Breast epithelium (tissue), 4 donors: ENCODE results near the gene IL26. TPM values are rescaled to one million over a fixed set of nuclear protein-coding genes. Genes with fewer than 3 reads are reported as not detected.
"Not testable (repeated sequence)": the region's sequence is repeated elsewhere in the genome, so short reads cannot be mapped to it uniquely, and the experiment has no call there.

Experiments used
- DNase-seq, 2 donors: peaks; one replicate each; pipeline ENCODE4 v3.0.0-alpha.2; 2019; ENCODE audit warnings: low spot score in 2 of 2
- H3K27ac ChIP-seq, 2 donors: fragments of 200-600 bp; sonication (generic) in 1 of 2; one replicate each; pipeline ENCODE4 v1.5.1; 2016 to 2019; ENCODE audit warnings: mild to moderate bottlenecking in 1 of 2
- H3K27me3 ChIP-seq, 2 donors: fragments of 200-600 bp; sonication (generic) in 1 of 2; one replicate each; pipeline versions ENCODE4 v1.5.1 to v1.6.0; 2017 to 2019; ENCODE audit warnings: control low read depth in 1 of 2, mild to moderate bottlenecking in 1 of 2
- H3K36me3 ChIP-seq: fragments of 200-600 bp; one replicate; pipeline ENCODE4 v1.5.1; 2019
- H3K4me1 ChIP-seq, 2 donors: fragments of 200-600 bp; sonication (generic); one replicate each; pipeline ENCODE4 v1.5.1; 2016 to 2019; ENCODE audit warnings: control low read depth in 1 of 2
- H3K4me3 ChIP-seq, 3 donors: fragments of 200-600 bp; sonication (generic); 1 replicate in 2 of 3; 2 replicates in 1 of 3; pipeline ENCODE4 v1.5.1; 2016 to 2019; ENCODE audit warnings: mild to moderate bottlenecking in 3 of 3, moderate library complexity in 2 of 3
- H3K9me3 ChIP-seq, 2 donors: fragments of 200-600 bp; sonication (generic) in 1 of 2; one replicate each; pipeline ENCODE4 v1.5.1; 2016 to 2019; ENCODE audit warnings: control low read depth in 1 of 2
- POLR2A ChIP-seq: fragments of 450-650 bp; IDR thresholded peaks from one replicate; pipeline ENCODE4 v1.6.1; 2016; ENCODE audit warnings: antibody characterized with exemption, mild to moderate bottlenecking, moderate library complexity
- POLR2AphosphoS5 ChIP-seq, 3 donors: sonication (generic); formaldehyde crosslinking; IDR thresholded peaks; one replicate each; pipeline ENCODE4 v1.6.1; 2017; ENCODE audit warnings: antibody characterized with exemption in 3 of 3
- intact Hi-C: fragments of 100-400 bp; cut with DNase I; formaldehyde crosslinking; loops from one replicate; pipeline ENCODE4 v1.15.1; 2023; ENCODE audit warnings: low total_unique reads
- total RNA-seq, 3 donors: library from RNA; depleted of rRNA; stranded (reverse); fragments of >200 nt; gene quantifications; one replicate each; pipeline ENCODE4 v1.1.0, GENCODE V29; 2016
- TF ChIP-seq, protein P1 (sequence below), 3 donors: fragments of 450-650 bp; IDR thresholded peaks; one replicate each; pipeline ENCODE4 v1.5.1; 2016 to 2017; ENCODE audit warnings: antibody characterized with exemption in 3 of 3, mild to moderate bottlenecking in 3 of 3, moderate library complexity in 3 of 3

IL26 gene
- total RNA-seq, 3 donors from 2014 or later: not detected

DNA sequence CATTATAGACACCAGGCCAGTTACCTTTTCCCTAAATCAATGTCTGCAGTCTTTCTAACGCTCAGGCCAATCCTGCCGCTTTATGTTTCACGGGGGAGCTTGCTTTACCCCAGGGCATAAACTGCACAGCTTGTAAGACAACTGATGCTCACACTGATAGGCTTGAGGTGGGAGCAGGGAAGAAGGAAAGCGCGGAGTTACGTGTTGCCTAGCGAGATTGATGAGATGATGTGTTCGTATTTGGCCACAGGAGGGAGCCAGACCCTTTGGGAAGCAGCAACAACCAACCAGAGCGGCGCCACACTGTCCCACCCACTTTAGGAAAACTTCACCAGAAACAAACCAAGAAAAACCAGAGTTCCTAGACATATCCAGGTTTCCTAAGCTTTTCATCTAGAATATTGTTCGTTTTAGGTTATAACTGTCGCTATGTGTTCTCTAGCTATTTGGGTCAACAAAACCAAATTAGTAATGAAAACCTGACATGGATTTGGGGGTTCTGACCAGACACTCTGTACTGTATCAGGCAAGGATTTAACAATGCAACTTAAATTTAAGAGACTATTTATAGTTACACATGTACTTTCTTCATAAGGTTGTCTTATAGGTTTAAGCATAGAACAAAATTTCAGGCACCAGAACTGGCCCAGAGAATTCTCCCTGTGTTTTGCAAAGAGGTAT lies 2.4 kb downstream of the IL26 start:
- intact Hi-C loops: no loop called here
- TF ChIP-seq POLR2A: no peak
- no peak for TF ChIP-seq POLR2AphosphoS5 (IDR thresholded peaks at IDR 0.05)
- TF ChIP-seq, protein P1, sequence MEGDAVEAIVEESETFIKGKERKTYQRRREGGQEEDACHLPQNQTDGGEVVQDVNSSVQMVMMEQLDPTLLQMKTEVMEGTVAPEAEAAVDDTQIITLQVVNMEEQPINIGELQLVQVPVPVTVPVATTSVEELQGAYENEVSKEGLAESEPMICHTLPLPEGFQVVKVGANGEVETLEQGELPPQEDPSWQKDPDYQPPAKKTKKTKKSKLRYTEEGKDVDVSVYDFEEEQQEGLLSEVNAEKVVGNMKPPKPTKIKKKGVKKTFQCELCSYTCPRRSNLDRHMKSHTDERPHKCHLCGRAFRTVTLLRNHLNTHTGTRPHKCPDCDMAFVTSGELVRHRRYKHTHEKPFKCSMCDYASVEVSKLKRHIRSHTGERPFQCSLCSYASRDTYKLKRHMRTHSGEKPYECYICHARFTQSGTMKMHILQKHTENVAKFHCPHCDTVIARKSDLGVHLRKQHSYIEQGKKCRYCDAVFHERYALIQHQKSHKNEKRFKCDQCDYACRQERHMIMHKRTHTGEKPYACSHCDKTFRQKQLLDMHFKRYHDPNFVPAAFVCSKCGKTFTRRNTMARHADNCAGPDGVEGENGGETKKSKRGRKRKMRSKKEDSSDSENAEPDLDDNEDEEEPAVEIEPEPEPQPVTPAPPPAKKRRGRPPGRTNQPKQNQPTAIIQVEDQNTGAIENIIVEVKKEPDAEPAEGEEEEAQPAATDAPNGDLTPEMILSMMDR (IDR thresholded peaks at IDR 0.05): peak; percentile 52 to 78 (median 72)
- no peak overlapping the region for H3K27ac ChIP-seq
- peak; percentile 66 to 74 for DNase-seq
- no peaks in the 10 kb centered on the region for H3K4me1 ChIP-seq
- H3K9me3 ChIP-seq: no peaks in the 10 kb centered on the region
- no peak overlapping the region for H3K4me3 ChIP-seq
- H3K27me3 ChIP-seq: no peaks in the 10 kb centered on the region
- no peaks in the 10 kb centered on the region for H3K36me3 ChIP-seq

DNA sequence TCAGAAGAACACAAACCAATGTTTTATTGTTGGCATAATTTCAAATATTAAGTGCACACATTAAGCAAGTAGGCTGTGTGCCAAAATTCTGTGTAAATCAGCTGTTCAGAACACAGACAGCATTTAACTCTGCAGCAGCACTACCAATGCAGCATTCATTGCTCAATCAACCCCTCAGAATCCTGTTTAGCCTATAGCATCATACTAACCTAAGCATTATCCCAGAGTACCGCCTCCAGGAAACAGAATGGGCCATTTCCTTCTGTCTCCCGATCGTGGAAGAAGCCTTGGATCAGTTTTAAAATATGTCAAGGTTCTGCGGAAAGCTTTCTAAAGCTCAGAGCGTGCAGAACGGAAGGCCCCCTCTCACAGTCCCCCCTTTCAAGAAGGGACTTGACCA lies 3.3 kb downstream of the IL26 start:
- TF ChIP-seq, protein P1 (IDR thresholded peaks at IDR 0.05): no peak
- TF ChIP-seq POLR2A: no peak
- TF ChIP-seq POLR2AphosphoS5 (IDR thresholded peaks at IDR 0.05): no peak
- no peaks in the 10 kb centered on the region for H3K4me1 ChIP-seq

DNA sequence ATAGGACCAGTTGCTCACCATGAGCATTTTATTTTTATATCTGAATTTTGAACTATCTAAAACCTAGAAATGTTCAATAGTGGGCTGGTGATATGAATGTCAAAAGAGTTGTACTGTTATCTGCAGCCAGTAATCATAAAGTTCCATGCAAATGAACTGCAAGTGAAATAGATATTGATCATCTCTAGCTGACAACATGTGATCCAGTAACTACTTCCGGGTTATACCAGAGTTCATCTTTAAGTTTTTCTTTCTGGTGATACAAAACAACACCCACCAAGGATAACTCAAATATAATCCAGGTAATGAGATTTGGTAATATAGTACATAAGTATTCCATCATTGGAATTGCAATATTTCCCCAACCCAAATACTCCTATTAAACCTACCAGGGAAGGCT lies 4.1 kb downstream of the IL26 start:
- Histone ChIP-seq H3K4me1 (no peaks in the 10 kb centered on the region), H3K27ac (no peak overlapping the region), H3K27me3 (peaks cover 0 to 11% of the 10 kb centered on the region in 2 donors), H3K36me3 (no peaks in the 10 kb centered on the region), H3K9me3 (no peaks in the 10 kb centered on the region), H3K4me3 (no peak overlapping the region)
- intact Hi-C loops: no loop called here
- no peak for DNase-seq
- TF ChIP-seq POLR2AphosphoS5 (IDR thresholded peaks at IDR 0.05) (no peak), POLR2A (no peak)
- TF ChIP-seq, protein P1 (IDR thresholded peaks at IDR 0.05): no peak

More for the DNA sequence above, 3.3 kb downstream of the IL26 start:
- H3K9me3 ChIP-seq: no peaks in the 10 kb centered on the region
- intact Hi-C loops: no loop called here
- no peak overlapping the region for H3K4me3 ChIP-seq
- H3K36me3 ChIP-seq: no peaks in the 10 kb centered on the region
- no peak for DNase-seq
- no peak overlapping the region for H3K27ac ChIP-seq
- H3K27me3 ChIP-seq: peaks cover 0 to 6% of the 10 kb centered on the region in 2 donors

DNA sequence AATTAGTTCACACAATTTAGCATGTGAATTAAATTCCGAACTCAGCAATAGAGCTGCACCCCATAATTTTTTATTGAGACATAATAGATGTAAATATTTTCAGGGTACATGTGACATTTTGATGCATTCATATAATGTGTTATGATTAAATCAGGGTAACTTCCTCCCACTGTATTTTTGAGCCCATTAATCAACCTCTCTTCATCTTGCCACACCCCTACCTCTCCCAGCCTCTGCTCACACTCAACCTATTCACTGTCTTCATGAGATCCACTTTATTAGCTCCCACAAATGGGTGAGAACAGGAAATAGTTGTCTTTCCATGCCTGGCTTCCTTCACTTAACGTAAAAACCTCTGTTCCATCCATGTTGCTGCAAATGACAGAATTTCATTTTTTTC lies 14.7 kb downstream of the IL26 start:
- H3K27ac ChIP-seq: no peak overlapping the region
- H3K4me1 ChIP-seq: no peaks in the 10 kb centered on the region
- no peak for TF ChIP-seq POLR2AphosphoS5 (IDR thresholded peaks at IDR 0.05)
- TF ChIP-seq POLR2A: no peak
- TF ChIP-seq, protein P1 (IDR thresholded peaks at IDR 0.05): no peak
- no peak for DNase-seq
- H3K36me3 ChIP-seq: no peaks in the 10 kb centered on the region
- H3K4me3 ChIP-seq: no peak overlapping the region
- no peaks in the 10 kb centered on the region for H3K9me3 ChIP-seq
- intact Hi-C loops: no loop called here
- no peaks in the 10 kb centered on the region for H3K27me3 ChIP-seq

DNA sequence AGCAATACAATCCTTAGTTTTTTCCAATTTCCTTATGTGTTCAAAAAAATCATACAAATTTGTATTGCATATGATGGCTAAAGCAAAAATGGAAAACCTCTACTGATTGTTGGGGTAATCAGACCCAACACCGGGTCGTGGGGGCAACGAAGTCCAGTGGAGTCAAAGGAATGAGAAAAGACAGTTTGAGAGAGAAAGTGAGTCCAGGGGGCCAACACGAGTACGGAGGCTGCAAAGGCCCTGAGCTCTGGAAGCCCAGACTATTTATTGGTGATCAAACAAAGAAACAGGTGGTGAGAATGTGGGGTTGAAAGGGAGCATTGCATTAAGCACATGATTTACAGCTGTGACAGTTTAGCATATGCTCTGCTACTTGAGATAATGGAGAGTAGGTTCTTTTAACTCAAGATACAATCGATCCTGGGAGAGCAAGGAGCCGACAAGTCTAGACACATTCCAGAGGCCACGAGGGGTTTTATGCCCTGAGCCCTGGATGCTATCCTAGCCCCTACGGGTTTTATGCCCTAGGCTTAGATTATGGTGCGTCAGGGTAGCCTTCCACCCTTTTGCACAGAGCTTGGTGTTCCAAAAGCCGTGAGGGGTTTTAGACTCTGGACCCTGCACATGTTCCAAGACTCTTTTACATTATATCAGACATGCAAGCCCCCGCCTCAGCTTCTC lies 16.4 kb downstream of the IL26 start:
- H3K4me1 ChIP-seq, intact Hi-C loops, H3K4me3 ChIP-seq, H3K36me3 ChIP-seq, H3K27me3 ChIP-seq, H3K9me3 ChIP-seq, H3K27ac ChIP-seq, DNase-seq: not testable (repeated sequence)
